Measurements from ENCODE around the gene WDR27.
"Not testable (repeated sequence)": the region's sequence is repeated elsewhere in the genome, so short reads cannot be mapped to it uniquely, and the experiment has no call there.

Gene WDR27

DNA sequence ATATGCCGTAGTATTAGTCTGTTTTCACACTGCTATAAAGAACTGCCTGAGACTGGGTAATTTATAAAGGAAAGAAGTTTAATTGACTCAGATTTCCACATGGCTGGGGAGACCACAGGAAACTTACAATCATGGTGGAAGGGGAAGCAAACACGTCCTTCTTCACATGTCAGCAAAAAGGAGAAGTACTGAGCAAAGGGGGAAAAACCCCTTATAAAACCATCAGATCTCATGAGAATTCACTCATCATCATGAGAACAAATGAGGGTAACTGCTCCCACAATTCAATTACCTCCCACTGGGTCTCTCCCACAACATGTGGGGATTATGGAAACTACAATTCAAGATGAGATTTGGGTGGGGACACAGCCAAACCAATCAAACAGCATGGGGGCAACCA is 235.6 kb downstream of the WDR27 start:
- not testable (repeated sequence) for DNase-seq

DNA sequence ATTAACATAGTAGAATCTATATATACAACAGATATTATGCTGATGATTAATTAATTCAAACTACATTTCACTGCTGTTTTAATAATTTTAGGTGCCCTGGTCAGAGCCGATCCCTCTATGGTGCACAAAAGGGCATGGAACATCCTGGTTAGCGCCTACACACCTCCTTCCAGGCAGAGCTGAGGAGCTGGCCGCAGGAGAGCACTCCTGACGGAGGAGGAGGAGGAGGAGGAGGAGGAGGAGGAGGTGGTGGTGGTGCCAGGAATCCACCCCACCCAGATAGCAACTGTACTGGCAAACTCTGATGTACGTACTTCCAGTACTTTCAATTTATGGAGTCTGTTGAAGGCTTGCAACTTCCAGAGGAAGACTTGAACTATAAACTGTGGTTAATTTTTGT is 244.1 kb downstream of the WDR27 start:
- no peak for DNase-seq

DNA sequence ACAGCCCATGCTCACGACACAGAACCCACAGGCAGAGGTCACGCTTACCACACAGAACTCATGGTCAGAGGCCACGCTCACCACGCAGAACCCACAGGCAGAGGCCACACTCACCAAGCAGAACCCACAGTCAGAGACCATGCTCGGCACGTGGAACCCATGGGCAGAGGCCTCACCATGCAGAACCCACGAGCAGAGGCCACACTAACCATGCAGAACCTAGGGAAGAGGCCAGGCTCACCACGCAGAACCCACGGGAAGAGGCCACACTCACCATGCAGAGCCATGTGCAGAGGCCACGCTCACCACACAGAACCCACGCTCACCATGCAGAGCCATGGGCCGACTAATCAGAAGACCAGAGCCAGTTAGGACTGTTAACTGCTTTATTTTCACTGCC is 245.0 kb downstream of the WDR27 start:
- no peak for DNase-seq

DNA sequence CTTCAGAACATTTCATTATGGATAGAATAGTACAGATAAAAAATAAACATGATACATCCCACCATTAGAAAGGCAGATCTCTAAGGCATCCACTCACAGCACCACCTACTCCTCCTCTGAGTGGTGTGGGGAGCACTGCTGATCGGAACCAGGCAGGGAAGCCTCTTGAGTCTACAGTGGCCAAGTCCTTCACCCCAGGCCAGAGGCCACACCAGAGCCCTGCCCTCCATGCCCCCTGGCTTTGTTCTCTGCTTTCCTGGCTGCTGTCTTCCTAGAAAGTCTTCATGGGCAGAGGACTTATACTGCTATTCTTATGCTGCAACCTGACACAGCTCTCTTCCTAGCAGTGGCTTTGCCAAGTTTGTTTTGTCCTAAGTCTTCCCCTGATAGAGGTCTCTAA is 246.4 kb downstream of the WDR27 start:
- DNase-seq, result no peak

DNA sequence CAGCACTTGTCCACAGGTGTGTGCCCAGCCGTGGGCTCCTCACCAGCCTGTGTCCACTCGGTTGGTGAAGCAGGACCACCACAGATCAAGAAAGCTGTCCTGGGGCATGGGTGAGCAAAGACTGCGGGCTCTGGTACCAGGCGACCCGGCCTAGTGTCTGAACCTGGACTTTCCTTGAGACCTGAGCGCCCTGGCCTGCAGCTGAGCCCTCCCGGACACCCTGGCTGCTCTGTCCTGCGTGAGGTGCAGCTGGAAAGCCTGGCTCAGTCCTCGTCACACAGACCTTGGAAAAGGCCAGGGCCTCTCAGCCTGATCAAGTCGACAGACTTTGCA is 247.0 kb downstream of the WDR27 start:
- no peak for DNase-seq

DNA sequence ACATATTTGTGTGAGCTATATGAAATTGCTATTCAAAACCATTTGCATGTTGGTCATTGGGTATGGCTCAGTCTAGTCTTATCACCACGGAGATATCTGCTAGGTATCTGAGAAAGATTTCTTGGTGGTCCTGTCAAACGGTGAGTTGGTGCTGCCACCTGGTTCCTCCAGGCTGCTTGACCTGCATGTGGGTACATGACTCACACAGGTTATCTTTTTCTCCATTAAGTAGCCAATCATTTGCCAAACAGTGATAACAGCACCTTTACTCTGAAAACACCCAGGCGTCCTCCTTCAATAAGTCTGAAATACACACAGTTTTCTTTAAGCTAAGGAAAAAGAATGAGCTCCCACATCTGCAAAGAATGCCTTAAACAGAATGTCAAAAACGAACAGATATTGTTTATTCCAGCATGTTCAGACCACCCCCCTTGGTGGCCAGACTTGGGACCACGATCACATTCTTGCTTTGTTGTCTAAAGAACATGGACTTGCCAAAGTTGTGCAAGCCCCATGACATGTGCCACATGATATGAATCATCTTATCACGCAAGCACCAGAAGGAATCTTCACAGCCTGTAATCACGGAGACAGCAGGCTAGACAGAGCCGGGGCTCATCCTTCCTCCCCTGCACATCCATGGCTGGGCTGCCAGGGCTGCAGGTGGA is 247.5 kb downstream of the WDR27 start:
- no peak for DNase-seq

DNA sequence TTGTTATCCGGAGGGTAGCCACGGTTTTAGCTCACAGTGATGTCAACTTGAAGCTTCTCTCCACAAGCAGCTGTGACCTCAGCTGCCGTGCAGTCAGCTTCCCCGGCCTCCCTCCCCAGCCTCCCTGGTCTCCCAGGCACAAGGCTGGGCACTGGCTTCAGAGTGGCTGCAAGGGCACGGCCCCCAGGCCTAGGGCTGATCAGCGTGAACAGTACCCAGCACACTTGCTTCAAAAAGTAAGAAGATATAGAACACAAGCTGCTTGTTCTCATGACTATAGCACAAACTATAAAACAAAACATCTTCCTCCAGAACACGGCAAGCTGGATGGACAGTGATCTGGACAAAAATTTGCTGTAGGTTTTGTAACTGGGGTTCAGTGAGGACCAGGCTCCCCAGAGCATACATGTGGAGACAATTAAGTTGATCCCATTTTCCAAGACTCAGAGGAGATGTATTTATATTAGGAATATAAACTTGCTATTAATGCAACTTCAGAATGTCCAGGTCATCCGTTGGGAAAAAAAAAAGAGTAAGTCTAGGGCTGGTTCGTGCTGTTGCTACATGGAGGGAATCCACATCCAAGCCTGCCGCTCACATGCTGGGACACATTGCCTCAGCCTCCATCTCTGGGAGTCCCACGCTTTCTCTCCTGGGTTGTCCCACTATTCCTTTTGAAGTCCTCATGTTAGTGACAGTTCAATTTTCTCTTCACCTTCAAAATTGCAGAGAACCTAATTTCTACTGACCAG is 248.8 kb downstream of the WDR27 start:
- no peak for DNase-seq

DNA sequence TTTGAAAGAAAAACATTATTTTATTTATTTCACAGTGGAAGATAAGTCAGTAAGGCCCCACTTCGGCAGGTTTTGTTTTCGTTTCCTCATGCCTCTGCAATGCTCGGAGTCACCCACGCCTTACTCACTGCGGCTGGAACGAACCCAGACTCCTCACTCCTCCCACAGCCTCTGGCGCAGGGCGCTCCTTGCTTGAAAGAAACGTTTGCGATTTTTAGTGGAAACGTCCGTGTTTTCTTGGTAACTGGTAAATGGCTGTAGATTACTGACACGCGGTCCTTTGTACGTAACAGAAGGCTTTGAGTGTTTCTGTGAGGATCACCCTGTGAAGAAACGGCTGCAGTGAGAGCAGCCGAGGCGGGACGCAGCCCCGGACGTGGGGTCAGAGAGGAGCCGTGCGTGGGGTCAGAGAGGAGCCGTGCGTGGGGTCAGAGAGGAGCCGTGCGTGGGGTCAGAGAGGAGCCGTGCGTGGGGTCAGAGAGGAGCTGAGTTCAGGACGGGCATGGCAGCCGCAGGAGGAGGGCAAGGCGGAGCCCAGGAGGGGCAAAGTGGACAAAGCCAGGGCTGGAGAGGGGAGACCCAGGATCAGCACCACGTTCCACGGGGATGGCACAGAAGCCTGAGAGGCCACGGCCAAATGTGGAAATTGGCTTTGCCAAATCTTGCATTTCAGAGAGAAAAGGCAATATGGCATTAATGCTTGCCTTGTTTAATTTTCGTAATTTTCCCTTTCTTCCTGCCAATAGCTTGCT is 249.5 kb downstream of the WDR27 start:
- no peak for DNase-seq

DNA sequence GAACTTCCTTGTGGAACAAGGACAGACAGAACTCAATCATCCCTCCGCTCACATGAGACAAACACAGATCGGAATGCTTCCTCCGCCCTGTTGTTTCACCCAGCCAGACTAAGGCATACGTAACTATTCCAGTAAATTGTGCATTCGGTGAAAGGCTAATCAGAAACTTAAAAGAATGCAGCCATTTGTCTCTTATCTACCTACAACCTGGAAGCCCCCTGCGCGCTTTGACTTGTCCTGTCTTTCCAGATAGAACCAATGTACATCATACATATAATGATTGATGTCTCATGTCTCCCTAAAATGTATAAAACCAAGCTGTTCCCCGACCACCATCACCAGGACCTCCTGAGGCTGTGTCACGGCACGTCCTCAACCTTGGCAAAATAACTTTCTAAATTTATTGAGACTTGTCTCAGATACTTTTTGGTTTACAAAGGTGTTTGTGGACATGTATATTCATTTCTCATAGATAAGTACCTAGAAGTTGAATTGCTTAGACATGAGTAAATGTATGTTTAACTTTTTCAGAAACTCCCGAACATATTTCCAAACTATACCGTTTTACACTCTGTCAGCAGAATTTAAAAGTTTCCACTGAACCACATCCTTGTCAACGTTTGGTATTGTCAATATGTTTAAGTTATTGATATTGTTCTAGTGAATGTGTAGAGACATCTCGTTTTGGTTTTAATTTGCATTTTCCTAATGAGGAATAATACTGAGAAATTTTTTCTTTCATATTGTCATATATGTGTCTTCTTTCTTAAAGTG is 250.6 kb downstream of the WDR27 start:
- no peak for DNase-seq

DNA sequence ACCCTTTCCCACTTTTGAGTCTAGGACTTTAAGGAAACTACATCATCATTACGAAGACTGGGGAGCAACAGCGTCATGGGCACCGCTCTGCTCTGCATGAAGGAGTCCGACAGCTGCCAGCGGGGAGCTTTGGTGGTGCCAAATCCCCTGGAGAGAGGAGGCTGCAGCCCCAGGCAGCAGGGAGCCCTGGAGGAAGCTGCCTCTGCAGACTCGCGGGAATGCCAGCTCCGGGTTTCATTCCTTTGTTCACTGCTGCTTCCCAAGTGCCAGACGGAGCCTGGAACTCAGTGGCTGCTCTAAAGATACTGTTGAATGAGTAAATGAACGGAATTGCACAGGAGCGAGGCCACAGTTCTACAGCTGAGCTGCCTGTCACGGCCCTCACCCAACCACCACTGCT is 251.7 kb downstream of the WDR27 start:
- DNase-seq, result no peak

DNA sequence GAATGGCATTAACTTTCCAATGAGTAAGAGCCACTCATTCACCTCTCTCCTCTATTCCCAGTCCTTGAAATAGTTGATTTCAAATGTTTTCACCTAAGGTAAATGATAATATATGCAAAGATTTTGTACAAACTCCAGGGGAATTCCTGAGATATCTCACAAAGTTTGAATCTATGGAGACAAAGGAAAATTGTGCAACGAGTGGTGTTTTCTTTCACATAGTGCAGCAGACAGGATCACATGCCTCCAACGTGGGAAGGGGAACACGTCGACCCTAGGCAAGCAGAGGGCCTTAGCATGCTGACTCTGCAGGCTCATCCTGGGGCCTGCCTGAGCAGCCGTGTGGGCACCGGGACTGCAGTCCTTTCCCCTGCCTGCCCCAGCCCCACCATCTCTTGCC is 252.6 kb downstream of the WDR27 start:
- no peak for DNase-seq

DNA sequence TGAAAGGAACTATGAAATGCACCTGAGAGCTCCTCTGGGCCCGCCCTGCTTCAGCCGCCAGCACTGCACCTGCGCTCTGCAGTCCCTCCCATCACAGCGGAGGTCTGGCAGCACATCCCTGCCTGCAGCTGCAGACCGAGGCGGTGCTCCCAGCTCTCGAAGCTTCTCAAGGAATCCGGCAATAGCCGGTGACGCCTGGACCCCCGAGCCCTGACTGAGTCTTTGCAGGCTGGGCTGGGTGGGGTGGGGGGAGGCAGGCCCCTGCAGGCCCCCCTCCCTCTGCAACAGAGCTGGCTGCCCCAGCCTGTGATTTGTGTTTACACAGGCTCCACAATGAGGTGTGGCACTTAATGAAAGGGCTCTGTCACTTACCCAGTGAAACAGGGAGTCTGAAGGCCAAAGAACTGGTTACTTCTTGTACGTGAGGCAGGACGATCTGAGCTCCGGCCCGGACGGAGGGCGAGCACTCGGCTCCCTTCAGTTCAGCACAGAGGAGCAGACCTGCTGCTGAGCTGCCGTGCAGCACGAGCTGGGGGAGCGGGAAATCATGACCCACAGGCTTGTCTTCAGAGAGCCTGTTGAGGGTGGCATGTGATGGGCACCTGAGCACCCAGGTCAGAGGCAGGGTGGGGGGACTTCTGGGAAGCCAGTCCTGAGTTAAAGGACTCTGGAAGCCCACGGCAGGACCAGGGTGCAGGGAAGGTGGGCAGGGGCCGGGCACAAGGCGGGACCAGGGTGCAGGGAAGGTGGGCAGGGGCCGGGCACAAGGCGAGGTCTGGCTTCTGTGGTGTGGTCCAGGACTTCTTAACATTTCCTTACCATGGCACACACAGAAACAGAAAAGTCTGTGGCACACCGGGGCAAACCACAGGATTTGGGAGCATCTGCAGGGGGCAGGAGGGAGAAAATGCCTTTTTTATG is 255.9 kb downstream of the WDR27 start:
- no peak for DNase-seq

DNA sequence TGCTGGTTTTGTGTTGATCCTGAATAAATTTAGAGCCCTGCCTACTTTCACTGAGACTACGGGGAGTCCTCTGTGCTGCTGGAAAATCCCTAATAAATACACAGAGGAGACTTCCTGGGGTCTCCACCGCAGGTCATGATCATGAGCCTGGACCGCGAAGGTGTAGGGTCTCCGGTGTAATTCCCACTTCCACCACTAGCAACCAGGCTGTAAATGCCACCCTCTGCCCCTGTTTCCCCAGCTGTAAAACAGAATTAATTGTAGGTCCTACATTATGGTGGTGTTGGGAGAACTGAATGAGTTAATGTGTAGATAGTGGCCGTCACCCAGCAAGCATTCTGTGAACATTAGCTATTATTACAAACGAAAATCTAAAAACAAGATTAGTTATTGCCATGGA is 256.6 kb downstream of the WDR27 start:
- DNase-seq, result no peak

DNA sequence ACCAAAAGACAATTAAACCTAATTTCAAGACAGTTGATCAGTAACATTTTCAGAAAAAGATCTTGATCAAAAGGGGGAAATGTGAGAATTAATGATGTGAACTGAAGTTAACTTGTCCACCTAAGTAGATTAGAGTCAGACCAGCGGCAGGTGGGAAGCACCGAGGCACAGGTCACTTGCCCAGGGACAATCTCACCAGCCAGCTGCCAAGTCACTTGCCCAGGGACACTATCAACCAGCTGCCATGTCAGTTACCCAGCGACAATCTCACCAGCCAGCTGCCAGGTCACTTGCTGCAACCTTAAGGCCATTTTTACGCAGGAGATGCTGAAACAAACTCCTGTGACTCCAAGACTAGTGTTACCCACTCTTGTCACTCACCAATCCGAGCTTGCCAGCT is 260.5 kb downstream of the WDR27 start:
- no peak for DNase-seq

DNA sequence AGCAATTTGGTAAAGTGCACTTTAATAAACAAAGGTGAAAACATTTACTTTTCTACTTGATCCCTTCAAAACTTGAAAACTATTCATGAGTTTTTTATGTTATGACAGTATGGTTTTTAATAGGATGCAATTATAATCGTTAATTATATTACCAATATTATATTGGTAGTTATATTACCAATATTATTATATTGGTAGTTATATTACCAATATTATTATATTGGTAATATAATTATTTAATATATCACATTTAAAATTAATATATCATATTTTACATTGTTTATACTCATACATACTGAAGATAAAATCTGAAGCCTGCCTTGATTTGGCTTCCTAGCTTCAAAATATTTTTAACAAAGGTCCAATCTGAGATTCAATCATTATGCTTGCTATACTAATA is 262.1 kb downstream of the WDR27 start:
- no peak for DNase-seq

DNA sequence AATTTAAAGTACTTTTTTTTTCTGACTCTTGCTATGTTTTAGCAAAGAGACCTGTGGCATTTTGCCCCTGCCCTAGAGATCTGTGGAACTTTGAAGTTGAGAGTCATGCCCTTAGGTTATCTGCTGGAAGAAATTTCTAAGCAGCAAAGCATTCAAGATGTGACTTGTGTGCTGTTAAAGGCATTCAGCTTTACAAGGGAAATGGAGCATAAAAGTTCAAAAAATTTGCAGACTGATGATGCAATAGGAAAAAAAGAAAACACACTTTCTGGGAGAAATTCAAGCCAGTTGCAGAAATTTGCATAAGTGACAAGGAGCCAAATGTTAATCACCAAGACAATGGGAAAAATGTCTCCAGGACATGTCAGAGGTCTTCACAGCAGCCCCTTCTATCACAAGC is 267.3 kb downstream of the WDR27 start:
- DNase-seq, result not testable (repeated sequence)

DNA sequence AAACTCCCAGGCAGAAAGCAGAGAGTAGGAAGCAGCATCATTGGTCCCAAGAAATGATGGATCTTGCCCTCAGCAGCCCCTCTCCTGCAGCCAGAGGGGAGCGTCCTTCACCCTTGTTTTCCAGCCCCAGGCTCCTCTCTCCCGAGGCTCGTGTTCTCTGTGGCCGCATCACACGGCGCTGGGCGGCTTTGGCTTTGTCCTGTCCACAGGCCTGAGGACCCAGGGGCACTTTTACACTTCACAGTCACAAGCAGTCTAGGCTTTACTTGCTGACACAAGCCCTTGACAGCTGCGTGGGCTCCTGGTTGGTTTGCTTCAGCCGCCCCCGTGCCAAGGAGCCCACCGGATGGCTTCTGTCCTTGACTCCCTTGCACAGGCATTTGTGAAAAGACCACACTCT is 272.8 kb downstream of the WDR27 start:
- DNase-seq, result no peak

DNA sequence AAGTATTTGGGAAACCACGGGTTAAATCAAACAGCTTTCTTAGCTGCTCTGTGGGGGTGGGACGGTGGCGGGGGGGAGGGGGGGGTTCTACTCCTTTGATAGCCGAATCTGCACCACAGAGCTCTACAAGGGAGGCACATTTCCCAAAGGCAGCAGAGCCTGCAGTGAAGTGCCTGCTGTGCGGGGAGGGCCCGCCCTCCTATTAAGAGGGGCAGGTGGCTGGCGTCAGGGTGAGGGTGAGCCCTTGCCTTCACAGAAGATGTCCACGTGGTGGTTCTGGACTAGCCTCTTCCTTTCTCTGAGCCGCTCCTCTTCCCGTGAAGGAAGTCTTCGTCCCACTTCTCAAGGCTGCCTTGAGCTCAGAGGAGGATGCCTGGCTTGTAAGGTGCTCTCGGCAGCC is 273.3 kb downstream of the WDR27 start:
- no peak for DNase-seq

DNA sequence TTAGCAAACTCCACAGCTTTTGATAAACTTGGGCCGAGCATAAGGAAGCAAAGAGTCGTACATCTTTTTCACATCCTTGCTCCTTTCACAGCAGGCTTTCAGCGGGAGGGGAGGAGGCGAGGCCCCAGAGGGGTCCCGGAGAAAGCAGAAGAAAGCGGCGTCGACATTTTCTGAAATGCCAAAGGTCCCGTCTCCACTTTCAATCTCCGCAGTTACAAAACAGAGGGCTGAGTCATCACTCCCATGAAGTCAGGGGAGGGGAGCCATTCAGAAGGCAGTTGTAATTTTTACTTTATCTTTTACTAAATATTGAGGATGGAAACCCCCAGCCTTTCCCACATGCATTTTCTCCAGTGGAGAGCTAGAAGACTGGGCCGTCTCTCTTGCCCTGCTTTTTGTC is 274.0 kb downstream of the WDR27 start:
- DNase-seq, result no peak

DNA sequence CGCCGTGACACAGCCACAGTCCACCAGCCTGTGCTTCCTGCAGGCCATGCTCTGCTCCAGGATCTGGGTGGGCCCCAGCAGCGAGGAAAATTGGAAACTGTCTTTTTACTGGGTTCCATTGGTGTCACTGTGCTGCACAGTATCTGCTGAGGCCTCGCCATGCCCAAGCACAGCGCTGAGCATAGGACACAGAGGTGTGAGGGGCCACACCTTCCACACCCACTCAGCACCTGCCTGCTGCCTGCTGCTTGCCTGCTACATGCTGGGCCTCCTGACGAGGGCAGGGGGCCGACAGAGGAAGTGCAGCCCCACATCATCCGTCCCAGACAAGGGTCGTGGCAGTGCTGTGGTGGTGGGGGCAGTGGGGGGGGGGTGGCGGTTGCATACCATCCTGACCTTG is 275.2 kb downstream of the WDR27 start:
- DNase-seq, result no peak

DNA sequence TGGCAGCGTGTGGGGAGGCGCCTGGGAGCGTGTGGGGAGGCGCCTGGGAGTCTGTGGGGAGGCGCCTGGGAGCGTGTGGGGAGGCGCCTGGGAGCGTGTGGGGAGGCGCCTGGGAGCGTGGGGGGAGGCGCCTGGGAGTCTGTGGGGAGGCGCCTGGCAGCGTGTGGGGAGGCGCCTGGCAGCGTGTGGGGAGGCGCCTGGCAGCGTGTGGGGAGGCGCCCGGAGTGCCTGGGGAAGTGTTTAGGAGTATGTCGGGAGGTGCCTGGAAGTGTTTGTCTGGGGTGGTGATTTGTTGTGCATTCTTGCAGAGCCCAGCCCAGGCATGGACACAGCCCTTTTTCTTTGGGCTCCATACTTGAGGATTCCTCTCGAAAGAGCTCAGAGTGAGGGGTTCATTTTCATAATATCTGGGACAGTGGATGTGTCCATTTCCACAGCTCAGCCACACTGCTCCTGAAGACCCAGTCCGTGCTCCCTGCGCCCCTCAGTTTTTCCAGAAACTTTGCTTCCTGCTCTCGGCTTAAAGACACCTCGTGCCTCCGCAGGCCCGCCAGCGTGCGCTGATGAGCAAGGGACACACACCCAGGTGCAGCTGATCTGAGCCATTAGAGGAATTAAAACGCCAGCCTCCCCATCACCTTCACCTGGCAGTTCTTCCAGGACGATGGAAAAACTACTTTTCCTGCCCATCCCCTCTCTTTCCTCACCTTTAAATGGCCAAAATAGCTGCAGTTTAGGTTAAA is 276.0 kb downstream of the WDR27 start:
- no peak for DNase-seq

DNA sequence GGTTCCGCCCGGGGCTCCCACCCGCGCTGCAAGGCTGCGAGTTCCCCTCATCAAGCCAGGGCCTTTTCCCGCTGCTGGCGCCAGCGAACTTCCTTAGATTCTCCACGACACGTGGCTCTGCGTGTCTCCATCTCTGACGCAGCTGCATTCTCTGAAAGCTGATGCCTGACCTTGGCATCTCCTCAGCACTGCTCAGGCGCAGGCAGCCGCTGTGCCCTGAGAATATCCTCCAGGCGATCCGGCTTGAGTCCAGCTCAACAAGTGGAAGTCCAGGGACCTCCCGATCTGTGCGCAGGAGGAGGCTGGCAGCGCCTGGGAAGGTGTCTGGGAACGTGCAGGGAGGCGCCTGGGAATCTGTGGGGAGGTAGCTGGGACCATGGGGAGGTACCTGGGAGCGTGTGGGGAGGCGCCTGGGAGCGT is 277.0 kb downstream of the WDR27 start:
- DNase-seq, result no peak

Data from cortex of kidney (tissue), 1 donor.